Fibroblast of lung (primary cell): Measurements from ENCODE around the gene LPGAT1.

Experiments
- CTCF ChIP-seq, 2 donors: IDR thresholded peaks in 1 of 2; conservative IDR thresholded peaks in 1 of 2; 1 replicate in 1 of 2; 2 replicates in 1 of 2; pipeline ENCODE4 v1.5.1; 2011 to 2012; ENCODE audit warnings: low read length in 2 of 2, control low read depth in 1 of 2, inconsistent platforms in 1 of 2, low read depth in 1 of 2, mild to moderate bottlenecking in 1 of 2
- EZH2 ChIP-seq: IDR thresholded peaks from 2 replicates; pipeline ENCODE4 v1.5.1; 2012; ENCODE audit warnings: low read length, control low read depth, mild to moderate bottlenecking; ENCODE audit errors: missing control alignments

GRCh38 chr1:211708006-211708405, 122.6 kb downstream of the LPGAT1 start:
- no peak for TF ChIP-seq CTCF (conservative IDR thresholded peaks at IDR 0.05 in 1 of 2, IDR thresholded peaks at IDR 0.05 in 1 of 2; ENCODE audit: low read depth in 1 of 2, low read length in 2 of 2)
- TF ChIP-seq EZH2: no peak
